Activated T-helper 1 cell treated with anti-CD3 and anti-CD28 coated beads, Interleukin-12 subunit alpha, Interleukin-12 subunit beta, Interleukin-2, Interleukin-4 antibody, amounts not matched to agents 30 ng/mL and 10 ng/mL and 1 ng/mL, durations not matched to agents 14 hours and 24 hours and 36 hours (primary cell): Measurements from ENCODE around the gene FXYD6. TPM values are rescaled to one million over a fixed set of nuclear protein-coding genes. Genes with fewer than 3 reads are reported as not detected.

Experiments
- DNase-seq: peaks from one replicate; pipeline ENCODE4 v3.0.0; 2021; ENCODE audit warnings: low spot score
- H3K27ac Mint-ChIP-seq: one replicate; pipeline ENCODE4 v1.8.0; 2021; ENCODE audit warnings: mild to moderate bottlenecking, mixed read lengths
- H3K27me3 Mint-ChIP-seq: one replicate; pipeline ENCODE4 v1.8.0; 2022; ENCODE audit warnings: mild to moderate bottlenecking, moderate library complexity, mixed read lengths; ENCODE audit not compliant: insufficient read depth
- H3K36me3 Mint-ChIP-seq: one replicate; pipeline ENCODE4 v1.8.0; 2021; ENCODE audit warnings: low read depth, mixed read lengths
- H3K4me1 Mint-ChIP-seq: one replicate; pipeline ENCODE4 v1.8.0; 2021; ENCODE audit warnings: low read depth, mixed read lengths
- H3K4me3 Mint-ChIP-seq: one replicate; pipeline ENCODE4 v1.8.0; 2021; ENCODE audit warnings: mild to moderate bottlenecking, moderate library complexity, mixed read lengths
- H3K9me3 Mint-ChIP-seq: one replicate; pipeline ENCODE4 v1.8.0; 2021; ENCODE audit warnings: mixed read lengths
- intact Hi-C: fragments of 100-400 bp; cut with micrococcal nuclease; formaldehyde crosslinking; loops from one replicate; pipeline ENCODE4 v1.15.1; 2024
- total RNA-seq: library from RNA; stranded (reverse); gene quantifications from 2 replicates; pipeline ENCODE4 v1.2.3, GENCODE V29; 2022

Gene FXYD6
- total RNA-seq, 1 donor from 2014 or later, result not detected

DNA sequence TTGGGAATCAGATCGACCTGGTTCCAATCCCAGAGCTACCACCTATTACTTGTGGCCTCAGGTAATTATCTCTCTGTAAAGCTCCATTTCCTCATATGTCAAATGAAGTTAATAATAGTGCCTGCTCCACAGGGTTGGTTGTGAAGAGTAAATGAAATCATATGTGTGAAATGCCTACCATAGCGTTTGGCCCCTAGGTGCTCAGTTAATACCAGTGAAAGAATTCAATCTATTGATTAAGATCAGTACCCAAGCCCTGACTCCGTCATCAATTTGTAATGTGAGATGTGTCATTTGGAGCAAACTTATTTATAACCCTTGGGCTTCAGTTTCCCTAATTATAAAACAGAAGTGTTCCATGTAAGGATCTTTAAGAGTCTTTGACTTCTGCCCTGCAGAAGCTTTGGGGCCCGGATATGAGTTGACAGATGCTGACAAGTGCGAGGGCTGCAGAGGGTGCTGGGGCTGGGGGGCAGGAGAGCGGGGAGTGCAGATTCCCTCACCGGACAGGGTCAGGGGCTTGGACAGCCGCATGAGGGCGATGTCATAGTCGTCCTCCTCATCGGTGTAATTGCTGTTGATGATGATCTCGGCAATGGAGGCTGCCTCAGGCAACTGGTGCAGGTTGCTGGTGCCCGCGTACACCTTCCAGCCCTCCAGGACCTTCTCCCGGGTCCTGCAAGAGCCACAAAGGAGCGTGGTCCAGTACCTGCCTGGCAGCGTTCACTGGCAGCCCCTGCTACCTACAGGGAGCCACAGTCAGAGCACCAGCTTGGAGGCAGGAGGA is 31.8 kb upstream of the FXYD6 start:
- Mint-ChIP-seq H3K9me3 (no peaks in the 10 kb centered on the region), H3K4me3 (peak overlapping the region; percentile 68), H3K27me3 (peaks cover 3% of the 10 kb centered on the region), H3K36me3 (no peaks in the 10 kb centered on the region), H3K4me1 (peaks cover 12% of the 10 kb centered on the region), H3K27ac (peak overlapping the region; percentile 67)
- intact Hi-C loops, result loop anchor here (5.0 kb wide), 1 partner anchor 581 kb away; the partner anchor contains the start of gene CEP164
- no peak for DNase-seq

GRCh38 chr11:117907276-117908108 is 31.0 kb upstream of the FXYD6 start:
- Mint-ChIP-seq H3K4me1 (peaks cover 12% of the 10 kb centered on the region), H3K4me3 (peak overlapping the region; percentile 68), H3K27ac (peak overlapping the region; percentile 67), H3K27me3 (no peaks in the 10 kb centered on the region), H3K9me3 (no peaks in the 10 kb centered on the region), H3K36me3 (no peaks in the 10 kb centered on the region)
- intact Hi-C loops, result loop anchor here (1.0 to 5.0 kb wide), 4 partner anchors 33 to 580 kb away; partner anchors contain the start of genes CEP164 and IL10RA
- DNase-seq, result peak; percentile 68

DNA sequence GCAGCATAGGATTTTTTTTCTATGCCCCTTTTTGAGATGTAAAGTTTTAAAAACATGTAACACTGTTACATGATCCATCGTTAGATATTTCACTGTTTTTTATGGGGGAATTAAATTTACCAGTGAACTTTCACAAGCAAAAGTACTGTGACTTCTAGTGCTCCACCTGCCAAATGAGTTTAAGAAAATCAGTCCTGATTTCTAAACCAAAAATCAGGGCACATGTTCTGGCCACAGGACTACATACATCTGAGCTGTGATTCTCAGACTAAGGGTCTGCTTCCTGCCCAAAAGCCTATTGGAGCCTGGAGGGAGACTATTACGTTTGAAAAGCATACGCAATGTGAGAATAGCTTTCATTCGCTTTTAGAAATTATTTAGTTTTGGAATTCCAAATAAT is 30.3 kb upstream of the FXYD6 start:
- H3K4me1 Mint-ChIP-seq, result peaks cover 12% of the 10 kb centered on the region
- no peaks in the 10 kb centered on the region for H3K36me3 Mint-ChIP-seq
- H3K4me3 Mint-ChIP-seq, result no peak overlapping the region
- DNase-seq, result no peak
- H3K27me3 Mint-ChIP-seq, result no peaks in the 10 kb centered on the region
- intact Hi-C loops, result loop anchor here (1.0 to 5.0 kb wide), 4 partner anchors 32 to 579 kb away; partner anchors contain the start of genes CEP164 and IL10RA
- no peaks in the 10 kb centered on the region for H3K9me3 Mint-ChIP-seq
- H3K27ac Mint-ChIP-seq, result no peak overlapping the region

DNA sequence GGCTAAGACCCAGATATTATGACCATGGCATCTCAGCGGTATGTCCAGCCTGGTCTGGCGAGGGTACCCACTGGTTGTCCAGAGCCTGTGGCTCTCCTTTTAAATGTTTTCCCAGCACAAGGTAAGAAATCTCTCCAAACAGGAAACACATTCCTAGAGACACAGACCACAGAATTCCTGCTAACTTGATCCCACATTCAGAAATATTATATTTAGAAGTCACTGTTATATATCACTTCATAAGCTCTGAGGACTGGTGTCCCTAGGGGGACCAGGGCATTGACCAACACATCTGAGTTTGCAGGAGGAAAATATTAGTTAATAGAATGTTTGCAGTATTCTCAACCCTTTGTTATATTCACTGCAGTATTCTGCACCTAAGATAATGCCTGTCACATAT is 29.7 kb upstream of the FXYD6 start:
- no peak for DNase-seq
- no peaks in the 10 kb centered on the region for H3K9me3 Mint-ChIP-seq
- H3K27me3 Mint-ChIP-seq, result no peaks in the 10 kb centered on the region
- intact Hi-C loops, result loop anchor here (2.0 to 5.0 kb wide), 3 partner anchors 31 to 579 kb away; partner anchors contain the start of genes CEP164 and IL10RA
- no peaks in the 10 kb centered on the region for H3K36me3 Mint-ChIP-seq
- H3K4me3 Mint-ChIP-seq, result no peak overlapping the region
- peaks cover 12% of the 10 kb centered on the region for H3K4me1 Mint-ChIP-seq
- H3K27ac Mint-ChIP-seq, result no peak overlapping the region

- H3K4me1 Mint-ChIP-seq, result peaks cover 12% of the 10 kb centered on the region
- intact Hi-C loops, result loop anchor here (5.0 kb wide), 1 partner anchor 578 kb away; the partner anchor contains the start of gene CEP164
- H3K9me3 Mint-ChIP-seq, result no peaks in the 10 kb centered on the region
- no peaks in the 10 kb centered on the region for H3K27me3 Mint-ChIP-seq
- H3K4me3 Mint-ChIP-seq, result no peak overlapping the region
- H3K36me3 Mint-ChIP-seq, result no peaks in the 10 kb centered on the region
- no peak overlapping the region for H3K27ac Mint-ChIP-seq
- DNase-seq, result no peak
Observed at GRCh38 chr11:117905524-117905923, 29.1 kb upstream of the FXYD6 start.

- no peaks in the 10 kb centered on the region for H3K27me3 Mint-ChIP-seq
- intact Hi-C loops, result no loop called here
- no peak overlapping the region for H3K4me3 Mint-ChIP-seq
- no peak overlapping the region for H3K27ac Mint-ChIP-seq
- peaks cover 21% of the 10 kb centered on the region for H3K4me1 Mint-ChIP-seq
- H3K9me3 Mint-ChIP-seq, result no peaks in the 10 kb centered on the region
- no peaks in the 10 kb centered on the region for H3K36me3 Mint-ChIP-seq
- no peak for DNase-seq
Observed at GRCh38 chr11:117903505-117904382, 27.3 kb upstream of the FXYD6 start.

- Mint-ChIP-seq H3K4me3 (no peak overlapping the region), H3K27ac (no peak overlapping the region), H3K9me3 (no peaks in the 10 kb centered on the region), H3K27me3 (peaks cover 2% of the 10 kb centered on the region), H3K4me1 (peaks cover 10% of the 10 kb centered on the region), H3K36me3 (no peaks in the 10 kb centered on the region)
- intact Hi-C loops, result no loop called here
- DNase-seq, result no peak
Observed at GRCh38 chr11:117902001-117902845, 25.8 kb upstream of the FXYD6 start.

DNA sequence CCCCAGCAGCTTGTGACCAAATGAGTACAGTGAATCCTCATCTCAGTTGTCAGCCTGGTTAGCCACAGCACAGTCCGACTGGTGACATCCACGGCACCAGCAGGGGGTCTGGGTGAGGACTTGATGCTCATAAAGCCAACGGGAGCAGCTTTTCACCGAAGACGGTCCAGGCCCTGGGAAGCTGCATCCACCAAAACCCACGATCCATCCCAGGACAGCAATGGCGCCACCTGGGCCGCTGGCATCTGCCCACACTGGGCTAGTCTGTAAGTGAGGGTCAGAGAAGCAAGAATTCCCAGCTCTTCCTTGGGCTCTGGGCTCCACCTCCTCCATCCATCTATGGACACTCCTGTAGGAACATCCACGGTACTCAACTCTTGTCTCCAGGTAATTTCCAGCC is 25.1 kb upstream of the FXYD6 start:
- peaks cover 6% of the 10 kb centered on the region for H3K27me3 Mint-ChIP-seq
- DNase-seq, result no peak
- intact Hi-C loops, result no loop called here
- no peak overlapping the region for H3K27ac Mint-ChIP-seq
- H3K4me3 Mint-ChIP-seq, result no peak overlapping the region
- H3K4me1 Mint-ChIP-seq, result peaks cover 9% of the 10 kb centered on the region
- H3K9me3 Mint-ChIP-seq, result no peaks in the 10 kb centered on the region
- H3K36me3 Mint-ChIP-seq, result no peaks in the 10 kb centered on the region

GRCh38 chr11:117900720-117901440 is 24.4 kb upstream of the FXYD6 start:
- intact Hi-C loops, result no loop called here
- Mint-ChIP-seq H3K9me3 (no peaks in the 10 kb centered on the region), H3K36me3 (no peaks in the 10 kb centered on the region), H3K4me1 (peaks cover 9% of the 10 kb centered on the region), H3K27me3 (peaks cover 13% of the 10 kb centered on the region), H3K27ac (no peak overlapping the region), H3K4me3 (no peak overlapping the region)
- DNase-seq, result no peak

DNA sequence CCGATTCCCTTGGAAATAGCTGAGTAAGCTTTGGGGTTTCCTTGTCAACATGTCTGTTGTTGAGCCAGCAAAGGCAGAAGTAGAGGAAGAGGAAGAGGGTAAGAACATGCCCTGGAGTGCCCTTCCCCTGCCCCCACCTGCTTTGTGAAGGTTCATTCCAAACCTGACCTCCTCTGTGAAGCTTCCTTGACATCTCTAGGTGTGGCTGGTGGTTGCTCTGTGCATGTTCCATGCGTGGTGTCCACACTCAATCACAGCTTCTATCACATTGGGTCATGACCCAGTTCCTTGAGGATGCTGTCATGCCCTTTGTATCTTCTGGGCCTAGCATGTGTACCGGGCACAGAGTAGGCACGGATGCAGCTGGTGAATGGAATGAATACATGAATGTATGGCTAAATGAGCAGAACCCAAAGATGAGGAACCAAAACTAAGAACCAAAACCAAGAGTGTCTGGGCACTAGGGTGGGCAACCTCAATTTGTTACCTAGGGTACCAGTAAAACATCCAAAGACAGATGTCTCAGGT is 23.7 kb upstream of the FXYD6 start:
- intact Hi-C loops, result no loop called here
- Mint-ChIP-seq H3K9me3 (no peaks in the 10 kb centered on the region), H3K4me1 (peaks cover 9% of the 10 kb centered on the region), H3K27ac (no peak overlapping the region), H3K36me3 (no peaks in the 10 kb centered on the region), H3K4me3 (no peak overlapping the region), H3K27me3 (peaks cover 17% of the 10 kb centered on the region)
- DNase-seq, result no peak

GRCh38 chr11:117898059-117898458 is 21.6 kb upstream of the FXYD6 start:
- no peak for DNase-seq
- no peaks in the 10 kb centered on the region for H3K36me3 Mint-ChIP-seq

More at GRCh38 chr11:117898059-117898458, 21.6 kb upstream of the FXYD6 start:
- Mint-ChIP-seq H3K9me3 (no peaks in the 10 kb centered on the region), H3K4me1 (peaks cover 9% of the 10 kb centered on the region), H3K27me3 (peaks cover 30% of the 10 kb centered on the region), H3K27ac (no peak overlapping the region), H3K4me3 (no peak overlapping the region)
- intact Hi-C loops, result no loop called here
